Measurements from ENCODE around the gene PXN.

The PXN gene

DNA sequence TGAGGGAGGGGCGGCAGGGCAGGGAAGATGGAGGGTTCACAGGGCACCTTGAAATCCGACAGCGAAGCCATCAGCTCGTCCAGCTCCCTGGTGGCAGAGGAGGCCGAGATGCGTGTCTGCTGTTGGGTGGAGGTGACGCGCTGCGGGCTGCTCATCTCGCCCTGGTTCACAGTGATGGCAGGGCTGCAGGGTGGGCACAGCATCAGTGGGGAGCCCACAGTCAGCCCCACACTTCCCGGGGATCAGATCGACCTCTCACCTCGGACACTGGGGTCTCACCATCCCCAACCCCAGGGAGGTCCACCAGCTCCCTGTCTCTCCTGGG lies 44.0 kb downstream of the PXN start:
- Histone ChIP-seq H3K27ac (no peak overlapping the region), H3K27me3 (no peaks in the 10 kb centered on the region), H3K4me1 (ENCODE audit: control insufficient read depth in 1 of 2, insufficient read depth in 1 of 2, low read depth in 1 of 2, low read length in 1 of 2) (peaks cover 40 to 42% of the 10 kb centered on the region in 2 experiments), H3K9me3 (peaks cover 9% of the 10 kb centered on the region), H3K4me3 (ENCODE audit: low read depth in 1 of 2, low read length in 1 of 2) (no peak overlapping the region), H3K36me3 (peaks cover 85% of the 10 kb centered on the region)
- TF ChIP-seq, protein P1, sequence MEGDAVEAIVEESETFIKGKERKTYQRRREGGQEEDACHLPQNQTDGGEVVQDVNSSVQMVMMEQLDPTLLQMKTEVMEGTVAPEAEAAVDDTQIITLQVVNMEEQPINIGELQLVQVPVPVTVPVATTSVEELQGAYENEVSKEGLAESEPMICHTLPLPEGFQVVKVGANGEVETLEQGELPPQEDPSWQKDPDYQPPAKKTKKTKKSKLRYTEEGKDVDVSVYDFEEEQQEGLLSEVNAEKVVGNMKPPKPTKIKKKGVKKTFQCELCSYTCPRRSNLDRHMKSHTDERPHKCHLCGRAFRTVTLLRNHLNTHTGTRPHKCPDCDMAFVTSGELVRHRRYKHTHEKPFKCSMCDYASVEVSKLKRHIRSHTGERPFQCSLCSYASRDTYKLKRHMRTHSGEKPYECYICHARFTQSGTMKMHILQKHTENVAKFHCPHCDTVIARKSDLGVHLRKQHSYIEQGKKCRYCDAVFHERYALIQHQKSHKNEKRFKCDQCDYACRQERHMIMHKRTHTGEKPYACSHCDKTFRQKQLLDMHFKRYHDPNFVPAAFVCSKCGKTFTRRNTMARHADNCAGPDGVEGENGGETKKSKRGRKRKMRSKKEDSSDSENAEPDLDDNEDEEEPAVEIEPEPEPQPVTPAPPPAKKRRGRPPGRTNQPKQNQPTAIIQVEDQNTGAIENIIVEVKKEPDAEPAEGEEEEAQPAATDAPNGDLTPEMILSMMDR (IDR thresholded peaks at IDR 0.05), result no peak

DNA sequence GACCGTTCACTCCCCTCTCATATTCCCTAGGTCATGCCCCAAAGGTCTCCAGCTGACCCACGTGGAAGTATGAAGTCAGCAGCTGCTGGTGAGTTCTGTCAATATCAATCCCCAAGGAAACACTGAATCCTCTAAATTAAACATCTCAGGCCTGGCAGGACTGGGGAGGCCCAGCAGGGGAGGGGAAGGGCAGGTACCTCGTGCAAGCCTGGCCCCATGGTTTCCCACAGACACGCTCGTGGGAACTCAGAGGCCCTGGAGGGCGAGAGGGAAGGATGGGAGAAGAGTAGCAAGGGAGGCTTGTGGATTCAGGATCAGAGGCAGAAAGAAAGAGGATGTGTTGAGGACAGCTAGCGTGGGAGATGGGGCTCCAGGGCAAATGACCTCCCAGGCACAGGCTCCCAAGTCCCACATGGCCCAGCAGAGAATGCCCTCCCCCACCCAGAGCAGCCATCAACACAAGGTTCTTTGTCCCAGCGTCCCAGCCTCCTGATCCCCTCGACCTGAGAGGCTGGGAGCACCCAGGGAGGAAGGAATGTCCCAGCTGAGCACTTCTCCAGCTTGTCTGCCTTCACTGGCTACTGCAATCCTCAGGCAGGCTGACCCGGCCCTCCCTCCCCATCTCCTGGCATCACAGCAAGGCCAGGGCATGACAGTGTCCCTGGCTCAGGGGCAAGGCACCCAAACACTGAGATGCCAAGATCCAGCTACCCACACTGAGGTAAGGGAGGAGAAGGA lies 44.5 kb downstream of the PXN start:
- H3K4me3 ChIP-seq (ENCODE audit: low read depth in 1 of 2, low read length in 1 of 2), result no peak overlapping the region

DNA sequence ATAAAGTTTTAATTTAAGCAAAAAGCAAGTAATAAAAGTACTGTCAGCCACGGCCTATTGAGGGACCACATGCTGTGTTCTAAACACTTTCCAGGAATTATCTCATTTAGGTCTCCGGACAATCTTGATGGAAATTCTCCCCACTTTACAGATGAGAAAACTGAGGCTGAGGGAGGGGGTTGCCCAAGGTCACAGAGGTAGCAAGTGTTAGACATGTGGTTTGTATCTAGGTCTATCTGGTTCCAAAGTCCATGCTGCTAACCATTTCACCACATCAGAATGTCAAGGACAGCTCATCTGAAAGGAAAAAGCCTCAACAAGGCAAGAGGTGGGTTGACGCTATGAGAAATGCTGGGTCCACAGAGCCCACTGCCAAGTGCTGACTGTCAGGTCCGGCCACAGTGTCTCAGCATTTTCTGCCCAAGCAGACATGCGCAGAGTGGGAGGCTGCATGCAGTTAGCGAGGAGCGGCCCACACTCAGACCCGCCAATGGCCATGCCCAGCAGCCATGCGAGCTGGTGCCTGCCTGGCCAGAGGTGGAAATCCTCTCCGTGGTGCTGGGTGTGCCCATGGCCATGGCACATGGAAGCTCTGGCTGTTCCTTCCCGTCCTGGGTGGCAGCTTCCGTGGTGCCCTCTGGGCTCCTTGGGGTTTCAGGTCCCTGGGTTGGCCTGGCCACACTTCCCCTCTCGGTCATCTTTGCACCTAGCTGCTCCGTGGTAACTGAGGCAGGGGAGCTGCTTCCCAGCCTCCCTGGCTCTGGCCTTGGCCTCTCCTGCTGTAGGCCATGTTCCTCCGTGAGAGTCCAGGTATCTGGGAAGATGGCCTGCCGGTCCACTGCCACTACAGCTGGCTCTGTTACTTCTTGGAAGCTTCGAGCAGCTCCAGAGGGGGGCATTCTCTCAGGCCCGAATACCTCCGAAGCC lies 46.6 kb downstream of the PXN start:
- Histone ChIP-seq H3K36me3 (peaks cover 99% of the 10 kb centered on the region), H3K27ac (peak overlapping the region; percentile 20), H3K4me3 (ENCODE audit: low read depth in 1 of 2, low read length in 1 of 2) (no peak overlapping the region), H3K9me3 (peaks cover 9% of the 10 kb centered on the region), H3K4me1 (ENCODE audit: control insufficient read depth in 1 of 2, insufficient read depth in 1 of 2, low read depth in 1 of 2, low read length in 1 of 2) (peaks cover 14 to 16% of the 10 kb centered on the region in 2 experiments), H3K27me3 (no peaks in the 10 kb centered on the region)
- TF ChIP-seq, protein P1 (IDR thresholded peaks at IDR 0.05), result no peak

More for the DNA sequence above, 44.5 kb downstream of the PXN start:
- Histone ChIP-seq H3K27ac (no peak overlapping the region), H3K27me3 (no peaks in the 10 kb centered on the region), H3K36me3 (peaks cover 86% of the 10 kb centered on the region), H3K9me3 (peaks cover 9% of the 10 kb centered on the region), H3K4me1 (ENCODE audit: control insufficient read depth in 1 of 2, insufficient read depth in 1 of 2, low read depth in 1 of 2, low read length in 1 of 2) (peaks cover 34 to 37% of the 10 kb centered on the region in 2 experiments)
- TF ChIP-seq, protein P1 (IDR thresholded peaks at IDR 0.05), result no peak

DNA sequence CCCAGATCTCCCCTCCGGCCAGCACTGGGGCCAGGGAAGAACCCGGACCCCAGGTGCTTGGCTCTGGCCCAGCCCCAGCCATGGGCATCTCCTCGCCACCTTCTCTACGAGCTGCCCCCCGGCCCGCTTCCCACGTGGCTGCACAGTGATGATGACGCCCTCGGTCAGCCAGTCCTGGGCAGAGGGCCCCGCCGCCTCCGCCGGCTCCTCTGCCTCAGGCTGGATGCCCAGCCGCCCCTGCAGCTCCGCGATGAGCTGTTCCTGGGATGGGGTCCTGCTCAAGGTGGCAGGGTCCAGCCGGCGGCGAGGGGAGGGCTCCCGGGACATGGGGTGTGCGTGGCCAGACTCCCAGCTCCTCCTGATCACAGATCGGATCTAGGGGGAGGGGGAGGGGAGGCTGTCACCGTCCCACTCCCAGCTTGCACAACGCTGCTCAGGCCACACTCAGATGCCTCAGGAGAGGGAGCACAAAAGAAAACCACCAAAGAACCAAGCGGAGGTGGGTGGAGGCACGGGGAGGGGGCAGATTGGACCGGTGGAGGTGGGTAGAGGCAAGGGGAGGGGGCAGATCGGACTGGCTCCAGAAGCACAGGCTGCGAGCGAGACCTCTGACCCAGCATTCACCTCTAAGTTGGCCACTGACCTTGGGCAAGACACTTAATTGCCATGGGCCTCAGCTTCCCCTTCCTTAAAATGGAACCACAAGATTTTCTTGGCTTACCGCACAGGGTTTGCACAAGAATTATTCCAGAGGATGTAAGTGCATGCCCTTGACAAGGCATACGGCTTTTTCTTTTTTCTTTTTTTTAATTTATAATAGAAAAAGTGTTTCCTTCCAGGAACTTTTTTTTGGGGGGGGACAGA lies 48.6 kb downstream of the PXN start:
- Histone ChIP-seq H3K27ac (no peak overlapping the region), H3K27me3 (no peaks in the 10 kb centered on the region), H3K9me3 (peaks cover 8% of the 10 kb centered on the region), H3K4me1 (ENCODE audit: control insufficient read depth in 1 of 2, insufficient read depth in 1 of 2, low read depth in 1 of 2, low read length in 1 of 2) (peaks cover 8 to 11% of the 10 kb centered on the region in 2 experiments), H3K4me3 (ENCODE audit: low read depth in 1 of 2, low read length in 1 of 2) (no peak overlapping the region), H3K36me3 (peaks cover 99% of the 10 kb centered on the region)
- TF ChIP-seq, protein P1 (IDR thresholded peaks at IDR 0.05), result no peak
